ENCODE data around the gene SPINK9. TPM values are rescaled to one million over a fixed set of nuclear protein-coding genes. Genes with fewer than 3 reads are reported as not detected.

The SPINK9 gene
- total RNA-seq, 1 experiment from 2014 or later = not detected

- CTCF ChIA-PET = interaction anchor here (0.6 kb wide), 1 partner anchor 292 kb away, joined by 4 read pairs; no protein-coding TSS in a partner anchor
- intact Hi-C loops (cut with micrococcal nuclease; ENCODE audit: unreplicated experiment) = no loop called here
- Mint-ChIP-seq H3K9me3 (ENCODE audit: unreplicated experiment) (peaks cover 10% of the 10 kb centered on the region), H3K27me3 (ENCODE audit: insufficient read depth, unreplicated experiment) (no peaks in the 10 kb centered on the region), H3K4me3 (ENCODE audit: unreplicated experiment) (no peak overlapping the region), H3K36me3 (ENCODE audit: insufficient read depth, unreplicated experiment) (no peaks in the 10 kb centered on the region), H3K27ac (ENCODE audit: unreplicated experiment) (no peak overlapping the region), H3K4me1 (ENCODE audit: low read depth, unreplicated experiment) (peaks cover 10% of the 10 kb centered on the region)
- POLR2A ChIA-PET = no interaction called here
- DNase-seq = no peak
- BruUV-seq (replicated peaks) = no TSS peak
- Histone ChIP-seq H3K36me3 (ENCODE audit: control insufficient read depth, insufficient read depth, low read length) (no peaks in the 10 kb centered on the region), H3K9me3 (no peaks in the 10 kb centered on the region), H3K4me3 (ENCODE audit: low read depth, low read length) (no peak overlapping the region), H3K4me1 (no peaks in the 10 kb centered on the region), H3K27me3 (replicated peaks; ENCODE audit: control insufficient read depth, insufficient read depth, low read length) (no peaks in the 10 kb centered on the region)
- no peak for TF ChIP-seq CTCF (IDR thresholded peaks at IDR 0.05; ENCODE audit: insufficient read depth in 1 of 2, low read depth in 1 of 2, low read length in 1 of 2, severe bottlenecking in 1 of 2, unreplicated experiment in 1 of 2)
These were observed 36.9 kb downstream of the SPINK9 start for GRCh38 chr5:148372166-148372725.

GRCh38 chr5:148372893-148373292 is 37.5 kb downstream of the SPINK9 start:
- no peaks in the 10 kb centered on the region for H3K36me3 ChIP-seq (ENCODE audit: control insufficient read depth, insufficient read depth, low read length)
- no peak overlapping the region for H3K27ac Mint-ChIP-seq (ENCODE audit: unreplicated experiment)
- no peaks in the 10 kb centered on the region for H3K27me3 ChIP-seq (replicated peaks; ENCODE audit: control insufficient read depth, insufficient read depth, low read length)
- H3K4me3 Mint-ChIP-seq (ENCODE audit: unreplicated experiment) = no peak overlapping the region
- H3K27me3 Mint-ChIP-seq (ENCODE audit: insufficient read depth, unreplicated experiment) = no peaks in the 10 kb centered on the region
- POLR2A ChIA-PET = no interaction called here
- no peak for DNase-seq
- BruUV-seq (replicated peaks) = no TSS peak
- CTCF ChIA-PET = interaction anchor here (0.6 kb wide), 1 partner anchor 291 kb away, joined by 4 read pairs; no protein-coding TSS in a partner anchor
- no peak for TF ChIP-seq CTCF (IDR thresholded peaks at IDR 0.05; ENCODE audit: insufficient read depth in 1 of 2, low read depth in 1 of 2, low read length in 1 of 2, severe bottlenecking in 1 of 2, unreplicated experiment in 1 of 2)
- H3K9me3 Mint-ChIP-seq (ENCODE audit: unreplicated experiment) = peaks cover 8% of the 10 kb centered on the region
- H3K9me3 ChIP-seq = no peaks in the 10 kb centered on the region
- H3K4me1 ChIP-seq = no peaks in the 10 kb centered on the region
- no peaks in the 10 kb centered on the region for H3K36me3 Mint-ChIP-seq (ENCODE audit: insufficient read depth, unreplicated experiment)
- H3K4me3 ChIP-seq (ENCODE audit: low read depth, low read length) = no peak overlapping the region
- intact Hi-C loops (cut with micrococcal nuclease; ENCODE audit: unreplicated experiment) = no loop called here
- H3K4me1 Mint-ChIP-seq (ENCODE audit: low read depth, unreplicated experiment) = peaks cover 10% of the 10 kb centered on the region

GRCh38 chr5:148374690-148375360 is 39.5 kb downstream of the SPINK9 start:
- no peak overlapping the region for H3K27ac Mint-ChIP-seq (ENCODE audit: unreplicated experiment)
- H3K4me3 ChIP-seq (ENCODE audit: low read depth, low read length) = no peak overlapping the region
- no peaks in the 10 kb centered on the region for H3K4me1 ChIP-seq
- H3K9me3 Mint-ChIP-seq (ENCODE audit: unreplicated experiment) = peaks cover 13% of the 10 kb centered on the region
- H3K4me1 Mint-ChIP-seq (ENCODE audit: low read depth, unreplicated experiment) = peaks cover 10% of the 10 kb centered on the region
- peak; percentile 75 to 77 for DNase-seq
- H3K9me3 ChIP-seq = no peaks in the 10 kb centered on the region
- no peaks in the 10 kb centered on the region for H3K27me3 Mint-ChIP-seq (ENCODE audit: insufficient read depth, unreplicated experiment)
- TF ChIP-seq CTCF (IDR thresholded peaks at IDR 0.05; ENCODE audit: insufficient read depth in 1 of 2, low read depth in 1 of 2, low read length in 1 of 2, severe bottlenecking in 1 of 2, unreplicated experiment in 1 of 2) = peak; percentile 83 to 93
- BruUV-seq (replicated peaks) = no TSS peak
- no peaks in the 10 kb centered on the region for H3K36me3 Mint-ChIP-seq (ENCODE audit: insufficient read depth, unreplicated experiment)
- H3K27me3 ChIP-seq (replicated peaks; ENCODE audit: control insufficient read depth, insufficient read depth, low read length) = no peaks in the 10 kb centered on the region
- intact Hi-C loops (cut with micrococcal nuclease; ENCODE audit: unreplicated experiment) = loop anchor here (1.0 to 2.0 kb wide), 4 partner anchors 60 to 426 kb away; no protein-coding TSS in a partner anchor
- CTCF ChIA-PET = interaction anchor here (1.0 to 1.9 kb wide), 5 partner anchors 19 to 227 kb away, joined by 3 to 12 read pairs (median 6); no protein-coding TSS in a partner anchor
- H3K36me3 ChIP-seq (ENCODE audit: control insufficient read depth, insufficient read depth, low read length) = no peaks in the 10 kb centered on the region
- H3K4me3 Mint-ChIP-seq (ENCODE audit: unreplicated experiment) = no peak overlapping the region
- POLR2A ChIA-PET = no interaction called here
